Stimulated activated CD8-positive, alpha-beta memory T cell treated with anti-CD3 and anti-CD28 coated beads, Interleukin-15, amount 100 ng/mL, for 1 hour (primary cell): ENCODE results near the gene ASGR2.
"Not testable (repeated sequence)": the region's sequence is repeated elsewhere in the genome, so short reads cannot be mapped to it uniquely, and the experiment has no call there.

ENCODE experiments used
- DNase-seq: peaks from one replicate; pipeline ENCODE4 v3.0.0-alpha.2; 2020; ENCODE audit warnings: low read depth

ASGR2 gene, protein sequence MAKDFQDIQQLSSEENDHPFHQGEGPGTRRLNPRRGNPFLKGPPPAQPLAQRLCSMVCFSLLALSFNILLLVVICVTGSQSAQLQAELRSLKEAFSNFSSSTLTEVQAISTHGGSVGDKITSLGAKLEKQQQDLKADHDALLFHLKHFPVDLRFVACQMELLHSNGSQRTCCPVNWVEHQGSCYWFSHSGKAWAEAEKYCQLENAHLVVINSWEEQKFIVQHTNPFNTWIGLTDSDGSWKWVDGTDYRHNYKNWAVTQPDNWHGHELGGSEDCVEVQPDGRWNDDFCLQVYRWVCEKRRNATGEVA

DNA sequence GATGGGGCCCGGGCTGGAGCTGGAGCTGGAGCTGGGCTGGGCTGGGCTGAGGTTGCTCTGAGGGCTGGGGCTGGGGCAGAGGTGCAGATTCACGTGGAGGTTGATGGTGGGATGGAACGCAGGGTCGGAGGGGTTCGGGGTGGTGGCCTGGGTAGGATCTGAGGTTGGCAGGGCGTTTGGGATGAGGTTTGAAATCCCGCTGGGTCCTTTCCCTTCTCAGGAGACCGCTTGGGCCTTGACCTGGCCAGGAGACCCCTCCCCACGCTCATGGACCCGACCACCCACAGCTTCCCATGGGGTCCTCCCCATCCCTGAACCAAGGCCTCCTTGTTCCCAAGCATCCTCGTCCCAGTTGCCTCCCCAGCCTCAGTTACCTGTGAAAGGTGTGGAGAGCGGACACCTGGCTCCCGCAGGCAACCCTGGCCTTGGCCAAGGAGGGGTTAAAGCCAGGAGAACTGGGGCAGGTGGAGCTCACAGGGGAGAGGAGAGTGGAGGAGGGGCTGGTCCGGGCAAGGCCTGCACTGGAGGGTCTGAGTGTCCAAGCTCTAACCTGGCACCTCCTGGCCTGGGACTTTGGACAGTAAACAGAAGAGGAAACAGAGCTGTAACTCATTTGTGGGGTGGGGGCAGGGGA lies at the start of gene ASGR2:
Gene ASGR2 (minus strand): TSS at position 582 of the 634 bp plus-strand sequence. CDS start 582 bp downstream, outside the sequence.
- no peak for DNase-seq

DNA sequence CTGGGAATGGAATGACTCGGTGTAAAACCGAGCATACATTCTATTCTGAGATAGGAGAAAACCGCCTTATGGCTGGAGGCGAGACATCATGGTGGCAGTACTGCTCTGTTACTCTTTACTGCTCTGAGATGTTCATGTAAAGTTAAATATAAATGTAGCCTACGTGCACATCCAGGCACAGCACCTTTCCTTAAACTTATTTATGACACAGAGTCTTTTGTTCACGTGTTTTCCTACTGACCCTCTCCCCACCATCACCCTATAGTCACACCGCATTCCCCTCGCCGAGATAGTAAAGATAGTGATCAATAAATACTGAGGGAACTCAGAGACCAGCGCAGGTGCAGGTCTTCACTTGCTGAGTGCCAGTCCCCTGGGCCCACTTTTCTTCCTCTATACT lies 44.9 kb upstream of the ASGR2 start:
- DNase-seq = not testable (repeated sequence)

DNA sequence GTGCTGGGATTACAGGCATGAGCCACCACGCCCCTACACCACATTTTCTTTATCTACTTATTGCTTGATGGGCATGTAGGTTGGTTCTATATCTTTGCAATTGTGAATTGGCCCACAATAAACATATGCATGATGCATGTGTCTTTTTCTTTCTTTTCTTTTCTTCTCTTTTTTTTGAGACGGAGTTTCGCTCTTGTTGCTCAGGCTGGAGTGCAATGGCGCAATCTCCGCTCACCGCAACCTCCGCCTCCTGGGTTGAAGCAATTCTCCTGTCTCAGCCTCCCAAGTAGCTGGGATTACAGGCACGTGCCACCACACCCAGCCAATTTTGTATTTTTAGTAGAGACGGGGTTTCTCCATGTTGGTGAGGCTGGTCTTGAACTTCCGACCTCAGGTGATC lies 43.8 kb upstream of the ASGR2 start:
- not testable (repeated sequence) for DNase-seq

DNA sequence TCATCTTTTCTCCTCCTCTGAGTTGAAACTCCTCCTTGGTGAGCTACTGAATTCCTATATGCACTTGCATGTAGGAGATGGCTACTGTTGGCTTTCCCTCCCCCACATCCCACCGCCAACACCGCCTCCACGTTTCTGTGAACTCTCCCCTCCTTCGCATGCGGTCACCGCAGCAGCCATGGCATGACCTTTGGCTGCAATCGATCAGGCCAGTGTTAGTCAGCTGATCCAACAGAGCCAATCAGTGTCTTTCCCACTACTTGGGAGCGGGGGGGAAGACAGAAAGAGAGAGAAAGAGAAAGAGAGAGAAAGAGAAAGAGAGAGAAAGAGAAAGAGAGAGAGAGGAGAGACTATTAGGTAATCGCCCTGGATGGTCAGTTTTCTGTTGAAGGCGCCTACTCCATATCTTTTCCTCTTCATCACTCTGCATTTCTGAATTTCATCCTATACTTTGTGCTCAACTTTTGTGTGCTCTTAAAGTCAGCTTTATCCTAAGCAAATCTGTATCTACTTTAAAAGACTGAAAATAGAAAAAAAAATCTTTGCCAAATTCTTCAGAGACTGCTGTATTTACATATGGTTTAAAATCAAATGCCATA lies 41.8 kb upstream of the ASGR2 start:
- no peak for DNase-seq

DNA sequence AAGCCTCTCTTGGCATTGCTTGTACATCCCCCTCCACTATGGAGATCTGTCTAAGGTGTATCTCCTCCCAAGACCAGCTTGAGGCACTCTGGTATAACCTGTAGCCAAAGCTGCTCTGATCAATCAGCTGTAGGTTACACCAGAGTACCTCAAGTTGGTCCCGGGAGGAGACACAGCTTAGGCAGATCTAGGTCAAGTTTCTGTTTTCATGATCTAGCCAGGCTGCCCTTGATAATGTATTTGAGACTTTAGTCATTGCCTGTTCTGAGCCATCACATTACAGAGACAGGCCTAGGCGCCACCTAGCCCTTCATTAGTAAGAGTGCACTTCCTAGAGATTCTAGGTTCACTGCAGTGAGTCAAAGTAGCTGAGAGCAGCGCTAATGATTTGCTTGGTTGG lies 33.1 kb upstream of the ASGR2 start:
- no peak for DNase-seq

DNA sequence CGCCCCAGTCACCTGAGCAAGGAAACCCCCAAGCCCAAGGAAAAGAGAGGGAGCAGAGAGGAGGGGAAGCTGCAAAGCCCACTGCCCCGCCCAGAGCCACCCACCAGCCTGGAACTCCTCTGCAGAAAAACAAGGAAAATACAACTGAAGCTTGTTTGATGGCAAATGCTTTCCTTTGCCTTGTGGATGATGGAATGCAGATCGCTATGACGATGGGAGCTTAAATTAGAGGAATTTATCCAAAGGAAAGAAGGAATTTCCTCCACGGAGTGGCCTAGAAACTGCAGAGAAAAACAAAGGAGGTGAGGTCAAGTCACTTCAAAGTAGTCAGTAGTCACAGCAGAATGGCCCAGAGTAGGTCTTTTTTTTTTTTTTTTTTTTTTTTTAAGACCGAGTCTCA lies 31.5 kb upstream of the ASGR2 start:
- no peak for DNase-seq

DNA sequence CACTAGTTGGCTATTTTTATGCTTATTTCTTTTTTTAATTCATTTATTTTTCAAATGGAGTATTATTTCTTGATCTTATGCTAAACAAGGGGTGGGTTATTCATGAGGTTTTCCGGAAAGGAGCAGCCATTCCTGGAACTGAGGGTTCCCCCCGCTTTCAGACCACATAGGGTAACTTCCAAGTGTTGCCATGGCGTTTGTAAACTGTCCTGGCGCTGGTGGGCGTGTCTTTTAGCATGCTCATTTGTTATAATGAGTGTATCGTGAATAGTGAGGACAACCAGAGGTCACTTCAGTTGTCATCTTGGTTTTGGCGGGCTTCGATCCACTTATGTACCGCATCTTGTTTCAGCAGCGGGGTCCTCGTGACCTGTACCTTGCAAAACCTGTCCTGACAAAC lies 29.6 kb upstream of the ASGR2 start:
- DNase-seq = no peak

DNA sequence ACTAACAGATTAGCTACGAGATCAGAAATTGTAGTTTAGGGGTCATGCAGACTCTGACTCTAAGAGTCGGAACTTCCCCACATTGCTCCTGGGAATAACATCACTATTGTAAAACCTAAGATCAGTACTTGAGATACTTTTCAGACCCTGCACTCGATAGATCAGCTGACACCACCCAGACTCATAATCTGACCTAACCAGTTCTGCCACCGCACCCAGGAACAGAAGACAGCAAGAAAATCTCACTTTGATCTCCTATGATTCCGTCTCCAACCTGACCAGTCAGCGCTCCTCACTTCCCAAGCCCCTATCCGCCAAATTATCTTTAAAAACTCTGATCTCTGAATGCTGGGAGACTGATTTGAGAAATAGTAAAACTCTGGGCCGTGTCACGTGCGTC lies 27.2 kb upstream of the ASGR2 start:
- DNase-seq = no peak

DNA sequence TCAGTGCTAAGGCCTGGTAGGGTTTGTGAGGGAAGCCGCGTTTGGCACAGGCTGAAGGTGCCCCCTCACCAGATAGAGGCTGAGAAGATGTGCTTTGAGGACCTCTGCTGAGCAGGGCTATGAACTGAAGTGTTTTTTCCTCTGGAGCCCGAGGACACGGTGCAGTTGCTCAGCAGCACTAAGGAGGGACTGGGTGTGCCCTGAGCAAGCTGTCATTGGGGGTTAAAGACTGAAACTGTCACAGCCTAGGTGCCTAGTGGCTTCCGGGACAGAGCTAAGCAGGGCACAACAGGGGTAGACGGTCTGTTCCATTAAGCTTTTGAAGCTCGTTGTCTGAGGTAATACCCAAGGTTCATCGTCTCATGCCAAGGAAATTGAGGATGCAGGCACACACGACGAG lies 24.8 kb upstream of the ASGR2 start:
- no peak for DNase-seq

DNA sequence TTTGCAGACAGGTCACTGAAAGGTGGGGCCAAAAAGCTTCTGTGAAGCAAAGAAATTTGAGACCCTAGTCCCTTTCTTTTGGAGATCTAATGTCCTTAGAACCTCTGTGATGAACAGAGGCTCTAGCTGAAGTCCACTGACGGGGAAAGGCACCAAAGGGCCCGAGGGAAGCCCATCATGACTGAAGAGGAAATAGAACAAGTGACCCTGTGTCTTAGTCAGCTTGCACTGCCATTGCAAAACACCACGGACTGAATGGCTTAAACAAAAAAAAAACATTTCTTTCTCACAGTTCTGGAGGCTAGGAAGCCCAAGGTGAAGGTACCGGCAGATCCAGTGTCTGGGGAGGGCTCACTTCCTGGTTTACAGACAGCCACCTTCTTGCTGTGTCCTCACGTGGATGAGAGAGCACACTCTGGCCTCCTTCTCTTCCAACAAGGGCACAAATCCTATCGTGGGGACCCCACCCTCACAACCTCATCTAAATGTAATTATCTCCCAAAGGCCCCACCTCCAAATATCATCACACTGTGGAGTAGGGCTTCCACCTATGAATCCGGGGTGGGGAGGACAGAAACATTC lies 24.3 kb upstream of the ASGR2 start:
- DNase-seq = no peak

DNA sequence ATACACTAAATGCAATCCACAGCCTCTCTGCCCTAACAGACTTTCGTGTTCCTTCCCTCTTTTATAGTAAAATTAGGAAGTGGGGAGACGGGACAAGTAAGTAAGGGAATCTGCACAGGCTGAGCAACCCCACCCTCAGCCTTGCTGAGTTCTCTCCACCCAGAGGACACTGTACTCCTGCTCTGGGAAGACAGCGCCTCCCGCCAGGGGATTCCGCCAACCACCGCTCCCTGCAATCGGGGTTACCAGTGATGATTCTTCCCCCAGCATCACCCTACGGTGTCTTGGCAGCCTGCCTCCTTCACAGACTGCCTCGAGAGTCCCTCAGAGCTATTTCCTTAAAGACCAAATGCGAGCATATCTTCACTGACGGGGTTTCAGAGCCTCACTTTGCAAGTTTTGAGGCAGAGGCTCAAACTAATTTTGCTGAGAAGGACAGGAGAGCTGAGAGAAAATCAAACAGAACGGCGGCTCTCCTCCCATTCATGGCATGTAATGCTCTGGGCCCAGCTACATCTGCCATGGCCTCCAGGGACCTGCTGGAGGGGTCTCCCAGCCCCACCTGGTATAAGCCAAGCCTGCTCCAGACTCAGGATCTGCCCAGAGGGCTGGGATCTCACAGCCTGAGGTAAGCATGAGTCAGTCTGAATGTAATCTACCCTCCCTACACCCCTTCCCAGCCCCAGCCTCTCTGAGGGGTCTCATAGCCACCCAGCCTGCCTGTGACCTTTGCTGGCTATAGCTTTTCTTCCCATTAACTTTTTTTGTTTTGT lies 22.7 kb upstream of the ASGR2 start:
- DNase-seq = no peak

DNA sequence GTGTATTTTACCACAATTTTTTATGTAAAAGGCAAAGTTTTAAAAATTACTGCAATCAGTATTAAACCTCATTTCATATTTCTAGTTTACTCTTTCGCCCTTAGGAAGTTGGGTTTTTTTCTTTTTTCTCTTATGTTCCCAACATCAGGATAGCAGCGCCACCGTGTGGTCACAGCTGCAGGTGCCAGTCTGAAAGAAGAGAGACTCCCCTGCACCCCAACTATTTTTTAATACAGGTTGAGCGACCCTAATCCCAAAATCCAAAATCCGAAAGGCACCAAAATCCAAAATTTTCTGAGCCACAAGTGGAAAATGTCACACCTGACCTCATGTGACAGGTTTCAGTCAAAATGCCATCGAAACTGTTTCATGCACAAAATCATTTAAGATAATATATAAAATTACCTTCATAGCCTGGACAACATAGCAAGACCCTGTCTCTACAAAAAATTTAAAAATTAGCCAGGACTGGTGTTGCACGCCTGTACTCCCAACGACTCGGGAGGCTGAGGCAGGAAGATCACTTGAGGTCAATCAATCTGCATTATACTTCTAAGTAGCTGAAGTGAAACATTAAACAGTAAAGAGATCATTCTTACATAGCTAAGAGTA lies 21.8 kb upstream of the ASGR2 start:
- DNase-seq = peak; percentile 58

DNA sequence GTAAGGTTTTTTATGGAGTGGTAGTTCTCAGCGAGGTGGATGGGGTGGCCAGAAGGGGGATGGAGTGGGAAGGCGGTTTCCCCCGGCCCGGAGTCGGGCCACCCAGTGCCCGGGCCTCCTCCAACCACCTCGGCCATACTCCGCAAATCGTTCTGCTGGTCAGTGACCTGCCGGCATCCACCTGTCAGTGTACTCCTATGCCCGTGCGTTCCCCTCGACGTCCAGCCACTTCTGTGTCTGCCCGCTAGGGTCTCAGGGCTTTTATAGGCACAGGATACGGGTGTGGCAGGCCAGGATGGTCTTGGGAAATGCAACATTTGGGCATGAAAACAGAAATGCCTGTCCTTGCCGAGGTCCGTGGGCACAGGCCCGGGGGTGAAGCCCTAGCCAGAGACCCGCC lies 19.3 kb upstream of the ASGR2 start:
- DNase-seq = no peak

DNA sequence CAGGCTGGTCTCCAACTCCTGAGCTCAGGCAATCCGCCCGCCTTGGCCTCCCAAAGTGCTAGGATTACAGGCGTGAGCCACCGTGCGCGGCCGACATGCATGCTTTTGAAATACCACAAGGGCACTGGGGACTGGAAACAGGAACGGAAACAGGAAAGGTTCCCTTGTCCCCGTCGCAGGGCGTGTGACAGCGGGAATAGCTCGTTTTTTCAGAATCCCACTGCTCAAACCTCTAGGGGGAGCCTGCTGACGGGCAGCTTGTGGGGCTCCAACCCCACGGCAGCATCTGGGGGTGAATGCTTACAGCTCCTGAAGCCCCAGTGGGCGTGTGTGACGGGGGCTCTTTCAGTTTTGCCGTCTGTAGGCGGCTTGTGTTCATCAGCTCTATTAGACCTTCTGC lies 18.8 kb upstream of the ASGR2 start:
- peak; percentile 2 for DNase-seq

DNA sequence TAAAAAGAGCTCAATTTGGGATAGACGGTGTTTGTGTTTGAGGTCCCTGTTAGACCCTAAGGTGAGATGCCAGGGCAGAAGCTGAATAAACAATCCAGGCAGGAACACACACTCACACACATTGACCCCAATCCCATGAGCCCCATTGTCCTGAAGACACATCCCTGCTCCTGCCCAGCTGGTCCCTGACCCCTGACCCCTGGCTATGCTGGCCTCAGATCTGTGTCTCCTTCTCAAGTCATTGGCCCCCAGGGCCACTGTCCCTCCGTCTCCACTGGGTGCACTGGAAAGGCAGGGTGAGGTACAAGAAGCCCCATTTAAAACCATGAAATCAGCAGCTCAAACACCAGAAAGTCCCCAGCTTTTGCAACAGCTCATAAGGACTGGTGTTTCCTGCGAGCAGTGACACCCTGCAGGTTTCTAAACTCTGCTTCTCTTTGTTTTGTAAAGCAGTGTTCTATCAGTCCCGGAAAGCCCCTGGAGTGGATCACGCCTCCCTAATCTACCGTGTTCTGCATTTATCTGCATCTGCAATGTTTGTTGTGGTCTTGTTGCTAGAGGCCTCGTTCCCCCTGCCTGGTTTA lies 18.0 kb upstream of the ASGR2 start:
- DNase-seq = peak; percentile 7

DNA sequence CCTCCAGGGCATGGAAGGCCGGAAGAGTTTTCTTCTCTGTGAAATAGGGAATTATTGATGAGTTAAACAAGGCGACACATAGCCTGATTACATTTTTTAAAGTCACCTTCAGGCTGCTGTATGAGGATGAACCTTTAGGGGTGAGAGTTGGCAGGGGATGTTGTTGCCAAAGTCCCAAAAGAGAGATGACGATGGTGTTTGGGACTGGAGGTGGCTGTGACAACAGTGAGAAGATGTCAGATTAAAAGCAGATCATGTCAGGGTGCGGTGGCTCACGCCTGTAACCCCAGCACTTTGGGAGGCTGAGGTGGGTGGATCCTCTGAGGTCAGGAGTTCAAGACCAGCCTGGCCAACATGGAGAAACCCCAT lies 16.8 kb upstream of the ASGR2 start:
- DNase-seq = no peak

DNA sequence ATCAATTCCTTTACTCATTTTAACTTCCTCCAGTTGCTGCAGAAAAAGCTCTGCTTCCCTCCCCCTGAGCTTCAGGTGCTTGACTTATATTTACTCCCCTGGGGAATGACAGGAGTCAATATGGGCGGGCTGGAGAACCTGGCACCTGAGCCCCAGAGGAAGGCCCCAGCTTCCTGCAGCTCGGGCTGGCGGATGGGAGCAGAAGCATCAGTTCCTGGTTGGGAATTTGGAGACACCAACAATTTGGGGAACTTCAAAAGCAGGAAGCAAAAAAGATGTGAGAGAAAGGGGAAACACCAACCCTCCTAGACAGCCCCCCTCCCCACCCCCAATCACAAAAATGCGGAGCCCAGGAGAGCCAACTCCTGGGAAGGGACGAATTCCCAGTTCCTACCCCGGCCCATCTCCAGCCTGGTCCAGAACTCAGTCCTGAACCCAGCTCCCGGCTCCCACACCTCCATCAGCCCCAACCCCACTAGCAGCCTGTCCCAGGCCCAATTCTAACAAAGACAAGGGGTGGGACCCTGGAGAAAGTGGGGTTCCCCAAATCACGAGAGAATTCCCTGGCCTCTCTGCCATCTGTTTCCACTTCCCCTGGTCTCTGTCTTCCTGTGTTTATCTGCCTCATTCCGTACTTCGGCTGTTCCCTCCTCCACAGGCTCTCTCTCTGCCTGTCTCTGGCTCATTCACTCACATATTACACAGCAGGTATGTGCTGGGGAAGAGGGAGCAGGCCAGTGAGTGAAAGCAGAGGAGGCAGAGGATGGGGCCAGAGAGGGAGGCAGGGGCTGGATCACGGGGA lies 16.2 kb upstream of the ASGR2 start:
- no peak for DNase-seq

DNA sequence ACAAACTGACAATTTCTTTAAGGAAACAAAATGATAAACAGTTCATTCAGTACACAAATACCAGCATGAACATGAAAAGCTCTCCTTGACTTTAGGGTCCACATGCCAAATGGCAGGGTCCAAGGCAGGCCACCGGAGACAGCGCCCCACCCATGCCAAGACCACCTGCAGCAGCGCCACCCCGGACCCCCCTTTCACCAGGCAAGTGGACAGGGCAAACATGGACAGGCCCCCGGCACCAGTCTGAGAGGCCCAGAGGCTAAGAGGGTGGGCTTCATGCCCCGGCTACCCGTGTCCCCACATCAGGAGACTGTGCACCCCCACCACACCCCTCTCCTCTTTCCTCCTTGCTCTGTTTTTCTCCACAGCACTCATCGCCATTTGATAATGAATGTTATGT lies 14.7 kb upstream of the ASGR2 start:
- DNase-seq = no peak

DNA sequence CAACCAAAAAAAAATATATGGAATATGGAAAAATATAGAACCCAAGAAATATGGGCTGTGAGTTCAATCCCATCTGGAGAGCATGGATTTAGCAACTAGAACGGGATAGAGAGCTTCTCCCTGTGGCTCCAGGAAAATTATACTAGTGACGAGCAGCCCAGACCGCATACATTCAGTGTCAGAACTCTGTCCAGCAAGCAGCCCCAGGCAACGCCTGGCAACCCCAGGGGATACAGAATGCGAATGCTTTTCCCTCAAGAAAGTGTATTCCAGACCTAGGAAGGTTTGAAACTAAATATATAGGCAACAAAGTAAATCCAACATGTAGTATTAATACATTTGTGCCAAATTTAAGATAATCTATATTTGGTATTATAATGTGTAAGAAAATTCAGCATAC lies 13.5 kb upstream of the ASGR2 start:
- no peak for DNase-seq

DNA sequence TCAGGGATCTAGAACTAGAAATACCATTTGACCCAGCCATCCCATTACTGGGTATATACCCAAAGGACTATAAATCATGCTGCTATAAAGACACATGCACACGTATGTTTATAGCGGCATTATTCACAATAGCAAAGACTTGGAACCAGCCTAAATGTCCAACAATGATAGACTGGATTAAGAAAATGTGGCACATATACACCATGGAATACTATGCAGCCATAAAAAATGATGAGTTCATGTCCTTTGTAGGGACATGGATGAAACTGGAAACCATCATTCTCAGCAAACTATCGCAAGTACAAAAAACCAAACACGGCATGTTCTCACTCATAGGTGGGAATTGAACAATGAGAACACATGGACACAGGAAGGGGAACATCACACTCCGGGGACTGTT lies 12.9 kb upstream of the ASGR2 start:
- not testable (repeated sequence) for DNase-seq

DNA sequence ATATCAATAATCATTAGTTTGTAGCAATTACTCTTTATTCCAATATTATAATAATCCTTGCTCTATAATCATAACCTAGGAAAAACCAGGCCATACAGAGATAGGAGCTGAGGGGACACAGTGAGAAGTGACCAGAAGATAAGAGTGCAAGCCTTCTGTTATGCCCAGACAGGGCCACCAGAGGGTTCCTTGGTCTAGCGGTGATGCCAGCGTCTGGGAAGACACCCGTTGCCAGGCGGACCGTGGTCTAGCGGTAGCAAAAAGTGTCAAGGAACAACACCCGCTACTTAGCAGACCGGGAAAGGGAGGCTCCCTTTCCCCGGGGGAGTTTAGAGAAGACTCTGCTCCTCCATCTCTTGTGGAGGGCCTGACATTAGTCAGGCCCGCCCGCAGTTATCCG lies 11.8 kb upstream of the ASGR2 start:
- not testable (repeated sequence) for DNase-seq
